Measurements from ENCODE around the gene MCF2L2.

The MCF2L2 gene

DNA sequence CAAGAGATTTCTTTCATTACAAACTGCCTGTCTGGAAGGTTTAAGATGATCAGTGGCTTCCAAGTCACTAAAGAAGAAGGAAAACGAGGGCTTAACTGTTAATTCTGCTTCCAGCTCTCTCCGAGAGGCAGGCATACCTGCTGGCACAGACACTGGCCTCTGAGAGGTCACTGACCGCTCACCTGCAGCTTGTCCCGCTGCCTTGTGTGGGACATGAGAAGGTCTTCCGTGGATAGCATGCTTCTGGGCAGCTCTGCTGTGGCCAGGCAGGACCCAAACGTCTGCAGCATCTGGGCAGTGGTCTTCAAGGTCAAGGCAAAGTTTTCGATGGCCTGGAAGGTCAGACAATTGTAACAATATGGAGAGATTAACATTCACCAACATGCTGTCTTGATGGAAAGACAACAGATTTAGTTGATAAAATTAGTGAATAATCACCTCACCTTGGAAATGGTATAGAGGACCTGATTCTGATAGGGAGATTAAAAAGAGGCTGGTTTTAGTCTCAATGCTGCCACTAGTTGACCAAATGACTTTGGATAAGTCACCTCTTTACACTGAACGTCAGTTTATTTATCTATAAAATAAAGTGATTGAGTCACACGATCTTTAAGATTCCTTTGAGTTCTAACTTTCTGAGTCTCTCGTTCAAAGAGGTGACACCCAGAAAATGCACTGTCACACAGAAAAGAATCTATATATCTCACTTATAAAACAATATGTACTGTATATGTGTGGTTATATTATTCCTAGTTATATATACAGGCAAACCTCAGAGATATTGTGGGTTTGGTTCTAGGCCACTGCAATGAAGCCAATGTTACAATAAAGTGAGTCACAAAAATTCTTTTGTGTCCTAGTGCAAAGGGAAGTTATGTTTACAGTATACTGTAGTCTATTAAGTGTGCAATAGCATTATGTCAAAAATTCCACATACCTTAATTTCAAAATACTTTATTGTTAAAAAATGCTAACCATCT, 110.2 kb downstream of the MCF2L2 start:
- DNase-seq: no peak

DNA sequence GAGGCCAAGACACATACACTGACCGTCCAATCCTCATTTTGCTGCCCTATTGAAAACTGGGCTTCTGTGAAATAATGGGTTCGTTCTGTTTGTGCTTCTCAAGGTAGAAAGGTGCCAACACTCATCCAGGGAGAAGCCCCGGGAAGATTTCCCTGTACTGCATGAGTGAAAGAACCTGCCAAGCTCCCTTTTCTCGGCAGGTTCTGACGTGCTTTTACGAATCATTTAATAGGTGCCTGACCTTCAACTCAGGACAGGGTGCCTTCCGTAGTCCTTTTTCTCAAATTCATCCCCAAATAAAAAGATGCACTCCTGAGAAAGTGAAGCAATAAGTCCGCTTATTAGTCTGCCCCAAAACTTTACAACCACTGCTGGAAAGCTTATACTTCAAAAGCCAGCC, 111.1 kb downstream of the MCF2L2 start:
- DNase-seq: no peak

- DNase-seq: no peak
Measured at GRCh38 chr3:183315739-183316138, 112.7 kb downstream of the MCF2L2 start.

DNA sequence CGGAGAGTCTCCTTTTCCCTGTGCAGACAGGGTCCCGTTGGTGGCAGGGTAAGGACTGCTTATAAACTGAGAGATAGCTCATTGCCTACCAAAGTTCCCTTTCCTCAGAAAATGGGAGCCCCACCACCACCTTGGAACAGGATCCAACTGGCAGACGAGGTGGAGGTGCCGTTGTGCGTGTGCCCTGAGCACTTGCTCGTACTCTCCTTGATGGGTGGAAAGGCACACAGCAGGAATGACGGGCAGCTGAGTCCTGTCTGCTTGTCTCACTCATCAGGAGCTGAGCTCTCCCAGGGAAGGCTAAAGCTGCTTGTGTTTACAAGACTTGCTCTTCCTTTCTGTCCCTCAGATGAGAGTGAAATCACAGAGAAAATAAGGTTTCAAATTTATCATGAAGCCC, 114.7 kb downstream of the MCF2L2 start:
- no peak for DNase-seq

DNA sequence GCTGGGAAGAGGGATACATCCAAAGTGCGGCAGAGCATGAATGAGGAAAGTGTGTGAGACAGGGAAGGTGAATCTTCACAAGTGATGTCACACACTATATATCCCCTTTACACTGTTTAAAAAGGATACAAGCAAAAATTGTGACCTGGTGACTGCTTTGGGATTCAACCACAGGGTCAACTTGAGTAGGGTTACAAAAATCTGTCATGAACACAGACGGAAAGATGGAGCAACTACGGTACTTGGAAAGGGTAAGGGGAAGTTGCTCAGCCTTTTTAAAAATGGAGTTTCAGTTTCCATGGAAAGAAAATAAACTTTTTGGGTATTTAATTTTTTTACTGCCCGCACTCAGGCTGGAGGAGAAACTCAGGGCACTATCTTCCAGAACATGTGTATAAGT, 115.1 kb downstream of the MCF2L2 start:
- DNase-seq: no peak

GRCh38 chr3:183312433-183312832, 116.0 kb downstream of the MCF2L2 start:
- no peak for DNase-seq

GRCh38 chr3:183310936-183311335, 117.5 kb downstream of the MCF2L2 start:
- DNase-seq: no peak

GRCh38 chr3:183309276-183309675, 119.1 kb downstream of the MCF2L2 start:
- no peak for DNase-seq

- DNase-seq: no peak
Measured at GRCh38 chr3:183308751-183309150, 119.7 kb downstream of the MCF2L2 start.

DNA sequence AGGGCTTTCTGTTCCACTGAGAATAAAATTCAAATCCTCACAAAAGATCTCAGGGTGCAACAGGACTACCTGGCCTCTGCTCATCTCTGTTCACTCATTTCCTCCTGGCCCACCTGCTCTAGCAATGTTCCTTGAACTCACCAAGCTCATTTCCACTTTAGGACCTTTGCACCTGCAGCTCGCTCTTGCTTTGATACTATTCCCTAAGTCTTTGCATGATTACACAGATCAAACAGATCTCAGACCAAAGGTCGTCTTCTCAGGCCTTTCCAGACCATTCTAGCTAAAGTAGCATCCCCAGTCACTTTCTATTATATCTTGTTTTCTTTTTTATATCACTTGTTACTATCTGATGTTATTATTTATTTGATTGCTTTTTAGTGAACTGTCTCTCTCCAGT, 120.7 kb downstream of the MCF2L2 start:
- DNase-seq: no peak

DNA sequence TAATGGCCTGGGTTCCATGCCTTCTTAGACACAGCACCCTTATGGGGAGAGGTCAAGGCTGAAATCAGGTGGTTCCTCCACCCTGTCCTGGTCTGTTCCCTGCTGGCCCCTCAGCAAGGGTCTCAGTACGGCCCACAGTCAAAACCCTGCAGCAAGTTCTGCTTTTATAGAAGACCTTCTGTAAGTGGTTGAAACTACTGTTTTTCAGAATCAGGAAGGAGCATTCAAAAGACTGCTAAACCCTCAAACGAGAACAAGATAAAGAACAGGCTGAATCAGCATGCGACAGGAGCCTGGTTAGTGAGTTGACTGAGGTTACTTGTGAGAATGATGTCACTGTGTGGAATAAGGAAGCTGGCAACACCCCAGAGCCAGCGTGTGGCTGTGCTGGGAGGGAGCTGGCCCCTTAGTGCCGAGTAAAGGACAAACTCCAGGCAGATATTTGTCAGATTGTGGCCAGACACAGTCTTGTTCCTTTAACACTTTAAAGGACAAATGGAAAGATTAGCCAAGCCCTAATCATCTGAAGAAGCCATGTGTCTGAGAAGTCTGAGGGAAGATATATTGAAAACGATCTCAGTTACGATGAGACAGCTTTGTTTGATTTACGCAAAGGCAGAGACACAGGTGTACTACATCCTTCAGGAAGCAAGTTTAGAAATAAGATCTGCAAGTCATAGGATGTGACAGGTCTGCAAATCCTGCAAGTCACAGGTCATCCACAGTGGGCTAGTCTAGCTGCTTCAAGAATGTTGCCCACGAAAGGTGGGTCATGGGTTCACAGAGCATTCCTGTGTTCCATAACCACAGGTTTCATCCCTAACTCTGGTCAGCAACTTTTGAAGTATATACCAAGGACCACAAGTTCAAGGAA, 121.4 kb downstream of the MCF2L2 start:
- DNase-seq: no peak

- DNase-seq: no peak
Measured at GRCh38 chr3:183303690-183304089, 124.7 kb downstream of the MCF2L2 start.

- no peak for DNase-seq
Measured at GRCh38 chr3:183301937-183302580, 126.4 kb downstream of the MCF2L2 start.

- DNase-seq: no peak
Measured at GRCh38 chr3:183300996-183301562, 127.3 kb downstream of the MCF2L2 start.

DNA sequence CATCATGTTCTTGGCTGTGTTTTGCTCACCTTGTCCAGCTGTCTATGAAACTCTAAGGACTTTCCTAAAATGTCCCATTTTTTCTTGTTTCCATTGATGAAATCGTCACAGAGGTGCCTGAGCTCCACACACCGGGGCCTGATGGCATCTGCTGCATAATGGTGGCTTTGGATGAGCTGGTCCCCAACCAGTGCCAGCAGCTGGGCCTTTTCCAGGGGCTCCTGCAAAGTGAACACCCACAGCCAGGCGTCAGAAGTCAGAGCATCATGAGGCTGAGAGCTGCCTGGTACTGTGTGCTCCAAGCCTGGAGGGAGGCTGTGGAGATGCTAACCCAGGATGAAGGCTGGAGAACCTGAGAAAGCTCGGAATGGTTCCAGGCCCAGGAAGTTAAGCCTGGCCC, 128.4 kb downstream of the MCF2L2 start:
- DNase-seq: no peak

DNA sequence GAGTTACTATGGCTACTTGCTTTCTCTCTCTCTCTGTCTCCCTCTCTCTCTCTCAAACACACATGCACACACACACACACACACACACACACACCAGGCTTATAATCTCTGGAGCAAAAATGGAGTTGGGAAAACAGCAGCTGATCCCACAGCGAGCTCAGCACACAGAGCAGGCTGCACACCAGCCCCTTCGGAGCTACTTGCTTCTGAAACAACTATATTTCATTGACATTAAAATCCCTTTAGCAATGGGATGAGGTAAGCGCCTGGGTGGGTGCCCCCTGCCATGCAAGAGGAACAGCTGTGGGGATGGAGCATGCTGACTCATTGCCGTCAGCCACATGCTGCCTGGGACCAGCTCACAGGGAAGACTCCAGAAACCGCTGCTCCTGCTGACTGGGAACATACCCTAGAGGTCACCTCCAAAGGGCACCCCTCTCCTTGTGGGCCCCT, 129.7 kb downstream of the MCF2L2 start:
- no peak for DNase-seq

DNA sequence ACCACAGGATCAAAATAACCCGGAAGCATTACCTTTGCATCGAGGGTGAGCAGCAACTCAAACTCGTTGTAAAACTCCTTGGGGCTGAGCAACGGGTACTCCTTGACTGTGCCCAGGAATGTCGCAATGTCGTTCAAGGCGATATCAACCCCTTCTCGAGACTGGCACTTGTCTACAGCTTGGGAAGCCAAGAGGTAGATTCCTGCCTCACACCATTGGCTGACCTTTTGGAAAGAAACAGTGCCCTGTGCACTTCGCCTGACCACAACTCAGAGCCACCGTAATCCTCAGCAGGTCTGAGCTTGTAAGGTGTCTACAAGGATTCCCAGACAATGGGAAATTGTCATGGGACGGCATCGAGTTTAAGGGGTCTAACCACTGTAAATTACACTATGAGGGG, 131.5 kb downstream of the MCF2L2 start:
- no peak for DNase-seq

DNA sequence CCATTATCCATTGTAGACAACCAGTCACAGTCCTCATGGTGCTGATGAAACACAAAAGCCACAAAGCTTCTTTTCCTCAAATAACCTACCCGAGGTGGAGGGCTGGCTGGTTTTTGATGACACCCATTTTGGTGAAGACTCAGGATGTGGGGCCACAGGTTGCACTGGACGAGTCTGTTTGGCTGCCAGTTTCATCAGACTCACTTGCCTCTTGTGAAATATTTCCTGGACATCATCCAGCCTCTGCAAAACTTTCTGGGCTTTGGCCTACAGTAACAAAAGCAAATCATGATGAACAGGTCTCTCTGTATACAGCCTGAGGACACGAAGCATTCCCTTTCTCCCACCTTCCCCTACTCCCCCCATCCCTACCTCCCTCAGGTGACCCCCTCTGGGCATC, 133.2 kb downstream of the MCF2L2 start:
- no peak for DNase-seq

GRCh38 chr3:183293966-183294365, 134.5 kb downstream of the MCF2L2 start:
- DNase-seq: no peak

- DNase-seq: no peak
Measured at GRCh38 chr3:183291497-183292031, 136.9 kb downstream of the MCF2L2 start.

GRCh38 chr3:183290216-183290615, 138.2 kb downstream of the MCF2L2 start:
- DNase-seq: no peak

DNA sequence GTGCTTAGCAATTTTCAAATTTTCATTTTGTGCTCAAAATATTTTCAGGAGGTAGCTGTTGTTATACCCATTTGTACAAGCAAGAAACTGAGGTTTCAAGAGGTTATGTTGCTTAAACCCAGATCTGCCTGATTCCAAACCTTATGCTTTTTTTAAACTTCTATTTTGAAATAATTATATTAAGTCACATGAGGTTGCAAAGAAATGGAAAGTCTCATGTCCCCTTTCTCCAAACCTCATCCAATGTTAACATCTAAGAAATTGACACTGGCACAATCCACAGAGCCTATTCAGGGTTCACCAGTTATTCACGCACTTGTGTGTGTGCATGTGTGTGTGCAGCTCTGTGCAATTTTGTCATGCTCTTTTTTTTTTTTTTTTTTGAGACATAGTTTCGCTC, 140.3 kb downstream of the MCF2L2 start:
- DNase-seq: no peak
